Measurements from ENCODE around the gene SORCS2. TPM values are rescaled to one million over a fixed set of nuclear protein-coding genes. Genes with fewer than 3 reads are reported as not detected.

Gene SORCS2
- total and polyA plus RNA-seq, 2 donors = 2.2 to 2.7 TPM

DNA sequence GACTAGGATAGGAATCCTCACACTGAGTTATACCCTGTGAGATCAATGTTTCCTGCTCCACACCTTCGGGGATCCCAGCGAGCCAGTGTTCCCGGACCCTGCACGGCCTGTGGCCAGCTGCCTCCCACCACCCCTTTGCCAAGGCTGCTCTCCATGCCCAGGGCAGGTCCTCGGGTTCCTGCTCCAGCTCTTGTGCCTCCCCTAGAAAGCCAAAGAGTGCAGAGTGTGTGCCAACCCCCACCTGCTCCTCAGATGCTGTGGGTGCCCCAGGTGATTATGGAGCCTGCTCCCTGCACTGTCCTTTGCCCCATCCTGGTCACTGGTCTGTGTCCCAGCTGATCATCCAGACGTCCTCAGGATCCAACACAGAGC, 500.9 kb downstream of the SORCS2 start:
- H3K27ac ChIP-seq (ENCODE audit: low read depth in 1 of 2, low read length in 1 of 2) = no peak overlapping the region
- H3K4me1 ChIP-seq (ENCODE audit: control insufficient read depth in 2 of 2, insufficient read depth in 2 of 2, low read length in 2 of 2) = peaks cover 0 to 2% of the 10 kb centered on the region in 2 donors
- 87% methylated on average over 6 of the region's 6 CpGs for WGBS
- H3K9me3 ChIP-seq (ENCODE audit: control insufficient read depth in 2 of 2, insufficient read depth in 1 of 2, low read length in 1 of 2) = no peaks in the 10 kb centered on the region
- H3K4me3 ChIP-seq (ENCODE audit: low read length in 2 of 2) = no peak overlapping the region
- no peak for DNase-seq (ENCODE audit: low read depth in 6 of 9, low spot score in 9 of 9)
- no peaks in the 10 kb centered on the region for H3K36me3 ChIP-seq (ENCODE audit: control insufficient read depth in 2 of 2, insufficient read depth in 2 of 2, low read length in 1 of 2)
- no peaks in the 10 kb centered on the region for H3K27me3 ChIP-seq (ENCODE audit: control insufficient read depth in 2 of 2, insufficient read depth in 1 of 2, low read length in 1 of 2)

DNA sequence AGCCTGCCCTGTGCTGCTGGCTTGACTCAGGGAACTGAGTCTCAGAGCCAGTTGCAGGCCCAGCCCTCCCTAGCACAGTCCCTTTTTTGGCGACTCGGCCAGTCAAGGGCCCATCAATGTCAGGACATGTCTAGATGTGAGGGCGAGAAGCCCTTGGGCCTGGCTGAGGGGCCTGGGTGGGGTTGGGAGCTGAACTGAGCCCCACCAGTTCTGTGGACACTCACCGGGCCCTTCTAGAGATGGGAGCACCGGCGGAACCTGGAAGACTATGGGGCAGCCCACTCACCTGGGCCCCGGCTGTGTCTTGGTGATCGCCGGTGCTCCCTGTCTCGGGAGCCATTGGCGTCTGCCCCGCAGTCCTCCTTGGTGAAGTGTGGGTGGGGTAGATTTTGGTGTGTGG, 501.4 kb downstream of the SORCS2 start:
- H3K4me3 ChIP-seq (ENCODE audit: low read length in 2 of 2) = no peak overlapping the region
- DNase-seq (ENCODE audit: low read depth in 6 of 9, low spot score in 9 of 9) = no peak
- no peaks in the 10 kb centered on the region for H3K27me3 ChIP-seq (ENCODE audit: control insufficient read depth in 2 of 2, insufficient read depth in 1 of 2, low read length in 1 of 2)
- H3K9me3 ChIP-seq (ENCODE audit: control insufficient read depth in 2 of 2, insufficient read depth in 1 of 2, low read length in 1 of 2) = no peaks in the 10 kb centered on the region
- H3K36me3 ChIP-seq (ENCODE audit: control insufficient read depth in 2 of 2, insufficient read depth in 2 of 2, low read length in 1 of 2) = no peaks in the 10 kb centered on the region
- WGBS = 96% methylated on average over 12 of the region's 12 CpGs
- H3K27ac ChIP-seq (ENCODE audit: low read depth in 1 of 2, low read length in 1 of 2) = no peak overlapping the region
- peaks cover 0 to 2% of the 10 kb centered on the region in 2 donors for H3K4me1 ChIP-seq (ENCODE audit: control insufficient read depth in 2 of 2, insufficient read depth in 2 of 2, low read length in 2 of 2)

DNA sequence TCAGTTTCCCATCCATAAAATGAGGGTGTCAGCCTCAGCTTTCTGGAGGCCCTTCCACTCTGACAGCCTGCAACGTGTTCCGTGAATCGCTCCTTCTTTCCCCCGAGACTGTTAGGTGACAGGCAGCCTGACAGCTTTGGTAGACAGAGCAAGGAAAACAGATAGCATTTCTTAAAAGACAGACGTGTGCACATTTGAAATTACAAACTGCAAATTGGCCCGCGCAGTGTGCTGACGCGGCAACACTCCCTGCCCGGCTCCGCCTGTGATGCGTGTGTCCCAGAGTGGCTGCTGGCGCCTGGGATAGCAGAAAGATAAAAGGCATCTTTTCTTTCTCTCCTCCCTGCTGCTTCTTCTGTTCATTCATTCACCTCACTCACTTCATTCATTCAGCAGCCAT, 502.0 kb downstream of the SORCS2 start:
- 85% methylated on average over 13 of the region's 13 CpGs for WGBS
- Histone ChIP-seq H3K9me3 (ENCODE audit: control insufficient read depth in 2 of 2, insufficient read depth in 1 of 2, low read length in 1 of 2) (no peaks in the 10 kb centered on the region), H3K27me3 (ENCODE audit: control insufficient read depth in 2 of 2, insufficient read depth in 1 of 2, low read length in 1 of 2) (no peaks in the 10 kb centered on the region), H3K36me3 (ENCODE audit: control insufficient read depth in 2 of 2, insufficient read depth in 2 of 2, low read length in 1 of 2) (no peaks in the 10 kb centered on the region), H3K27ac (ENCODE audit: low read depth in 1 of 2, low read length in 1 of 2) (no peak overlapping the region), H3K4me3 (ENCODE audit: low read length in 2 of 2) (no peak overlapping the region), H3K4me1 (ENCODE audit: control insufficient read depth in 2 of 2, insufficient read depth in 2 of 2, low read length in 2 of 2) (peaks cover 0 to 2% of the 10 kb centered on the region in 2 donors)
- no peak for DNase-seq (ENCODE audit: low read depth in 6 of 9, low spot score in 9 of 9)

DNA sequence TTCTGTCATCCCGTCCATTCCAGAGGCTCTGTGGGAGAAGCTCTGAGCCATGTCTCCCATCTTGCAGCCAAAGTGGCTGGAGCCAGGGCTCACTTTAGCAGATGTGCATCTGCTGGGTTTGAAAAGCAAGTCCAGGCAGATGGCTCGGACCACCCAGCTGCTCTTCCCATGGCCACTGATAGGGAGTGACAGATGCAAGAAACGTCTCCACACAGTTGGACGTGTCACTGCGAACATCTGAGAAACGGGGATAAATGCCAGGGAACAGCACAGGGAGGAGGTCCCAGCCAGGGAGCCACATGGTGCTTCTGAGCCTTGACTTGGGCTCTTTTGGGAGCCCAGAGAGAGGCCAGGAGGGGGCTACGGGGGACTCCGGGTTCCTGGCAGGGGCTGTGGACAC, 505.0 kb downstream of the SORCS2 start:
- H3K4me1 ChIP-seq (ENCODE audit: control insufficient read depth in 2 of 2, insufficient read depth in 2 of 2, low read length in 2 of 2) = peaks cover 0 to 2% of the 10 kb centered on the region in 2 donors
- H3K36me3 ChIP-seq (ENCODE audit: control insufficient read depth in 2 of 2, insufficient read depth in 2 of 2, low read length in 1 of 2) = no peaks in the 10 kb centered on the region
- H3K9me3 ChIP-seq (ENCODE audit: control insufficient read depth in 2 of 2, insufficient read depth in 1 of 2, low read length in 1 of 2) = no peaks in the 10 kb centered on the region
- no peaks in the 10 kb centered on the region for H3K27me3 ChIP-seq (ENCODE audit: control insufficient read depth in 2 of 2, insufficient read depth in 1 of 2, low read length in 1 of 2)
- DNase-seq (ENCODE audit: low read depth in 6 of 9, low spot score in 9 of 9) = no peak
- 87% methylated on average over 8 of the region's 8 CpGs for WGBS
- no peak overlapping the region for H3K27ac ChIP-seq (ENCODE audit: low read depth in 1 of 2, low read length in 1 of 2)
- no peak overlapping the region for H3K4me3 ChIP-seq (ENCODE audit: low read length in 2 of 2)

DNA sequence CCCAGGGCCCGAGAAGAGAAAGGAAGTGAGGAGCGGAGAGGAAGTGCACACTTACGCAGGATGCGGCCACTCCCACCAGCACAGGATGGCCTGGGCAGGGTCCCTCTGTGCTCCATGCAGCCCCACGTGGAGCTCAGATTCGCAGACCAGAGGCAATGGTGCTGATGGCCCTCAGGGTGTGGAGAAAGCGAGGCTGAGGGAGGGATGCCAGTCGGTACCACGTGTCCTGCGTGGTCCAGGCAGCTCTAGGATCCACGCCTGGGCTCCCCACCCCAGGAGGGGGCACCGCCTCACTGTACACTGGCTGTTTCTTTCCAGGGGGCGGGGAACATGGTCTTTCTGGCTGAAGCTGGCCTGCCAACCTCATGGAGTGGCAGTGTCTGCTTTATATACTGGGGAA, 505.5 kb downstream of the SORCS2 start:
- no peaks in the 10 kb centered on the region for H3K36me3 ChIP-seq (ENCODE audit: control insufficient read depth in 2 of 2, insufficient read depth in 2 of 2, low read length in 1 of 2)
- H3K27me3 ChIP-seq (ENCODE audit: control insufficient read depth in 2 of 2, insufficient read depth in 1 of 2, low read length in 1 of 2) = no peaks in the 10 kb centered on the region
- WGBS = 72% methylated on average over 13 of the region's 13 CpGs
- H3K27ac ChIP-seq (ENCODE audit: low read depth in 1 of 2, low read length in 1 of 2) = no peak overlapping the region
- H3K9me3 ChIP-seq (ENCODE audit: control insufficient read depth in 2 of 2, insufficient read depth in 1 of 2, low read length in 1 of 2) = no peaks in the 10 kb centered on the region
- no peak for DNase-seq (ENCODE audit: low read depth in 6 of 9, low spot score in 9 of 9)
- peaks cover 0 to 2% of the 10 kb centered on the region in 2 donors for H3K4me1 ChIP-seq (ENCODE audit: control insufficient read depth in 2 of 2, insufficient read depth in 2 of 2, low read length in 2 of 2)
- no peak overlapping the region for H3K4me3 ChIP-seq (ENCODE audit: low read length in 2 of 2)

DNA sequence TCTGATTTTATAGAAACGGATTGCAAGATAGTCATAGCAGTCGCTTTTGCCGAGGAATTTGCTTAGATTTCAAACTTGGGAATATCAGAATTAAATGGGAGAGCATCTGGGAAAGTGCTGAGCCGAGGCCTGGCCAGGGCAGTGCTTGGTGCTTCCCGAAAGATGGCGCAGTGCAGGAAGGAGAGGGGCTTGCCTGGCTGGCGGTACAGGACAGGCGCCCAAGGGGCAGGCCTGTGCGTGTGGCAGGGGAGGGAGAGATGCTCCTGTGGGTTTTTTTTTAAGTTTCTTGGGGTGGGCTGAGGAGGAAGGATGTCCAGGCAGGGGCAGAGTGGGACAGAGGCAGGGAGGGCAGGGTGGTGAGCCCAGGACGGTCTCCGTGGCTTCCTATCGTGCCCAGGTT, 506.2 kb downstream of the SORCS2 start:
- no peaks in the 10 kb centered on the region for H3K27me3 ChIP-seq (ENCODE audit: control insufficient read depth in 2 of 2, insufficient read depth in 1 of 2, low read length in 1 of 2)
- 77% methylated on average over 12 of the region's 12 CpGs for WGBS

DNA sequence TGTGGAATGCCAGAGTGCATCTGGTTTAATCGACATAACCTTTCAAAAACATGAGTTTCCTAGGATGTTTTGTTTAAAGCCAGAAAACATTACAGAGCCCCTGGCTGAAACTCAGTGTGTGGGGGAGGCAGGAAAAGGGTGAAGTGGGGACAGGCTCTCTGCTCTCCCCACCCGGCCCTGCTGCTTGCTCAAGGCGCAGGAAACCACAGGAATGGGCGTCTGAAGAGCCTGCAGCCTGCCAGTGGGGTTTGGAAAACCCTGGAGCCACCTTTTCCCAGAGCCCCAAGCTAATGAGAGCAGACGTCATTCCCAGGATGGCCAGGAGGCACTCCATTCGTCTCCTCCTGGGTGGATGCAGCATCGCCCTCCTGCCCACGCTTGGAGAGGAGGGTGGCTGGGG, 506.7 kb downstream of the SORCS2 start:
- DNase-seq (ENCODE audit: low read depth in 6 of 9, low spot score in 9 of 9) = no peak
- 35% methylated on average over 8 of the region's 8 CpGs for WGBS
- Histone ChIP-seq H3K27me3 (ENCODE audit: control insufficient read depth in 2 of 2, insufficient read depth in 1 of 2, low read length in 1 of 2) (no peaks in the 10 kb centered on the region), H3K4me1 (ENCODE audit: control insufficient read depth in 2 of 2, insufficient read depth in 2 of 2, low read length in 2 of 2) (peaks cover 0 to 2% of the 10 kb centered on the region in 2 donors), H3K9me3 (ENCODE audit: control insufficient read depth in 2 of 2, insufficient read depth in 1 of 2, low read length in 1 of 2) (no peaks in the 10 kb centered on the region), H3K27ac (ENCODE audit: low read depth in 1 of 2, low read length in 1 of 2) (no peak overlapping the region), H3K4me3 (ENCODE audit: low read length in 2 of 2) (no peak overlapping the region), H3K36me3 (ENCODE audit: control insufficient read depth in 2 of 2, insufficient read depth in 2 of 2, low read length in 1 of 2) (no peaks in the 10 kb centered on the region)

More for the DNA sequence above, 506.2 kb downstream of the SORCS2 start:
- peaks cover 0 to 2% of the 10 kb centered on the region in 2 donors for H3K4me1 ChIP-seq (ENCODE audit: control insufficient read depth in 2 of 2, insufficient read depth in 2 of 2, low read length in 2 of 2)
- no peak for DNase-seq (ENCODE audit: low read depth in 6 of 9, low spot score in 9 of 9)
- no peaks in the 10 kb centered on the region for H3K36me3 ChIP-seq (ENCODE audit: control insufficient read depth in 2 of 2, insufficient read depth in 2 of 2, low read length in 1 of 2)
- no peaks in the 10 kb centered on the region for H3K9me3 ChIP-seq (ENCODE audit: control insufficient read depth in 2 of 2, insufficient read depth in 1 of 2, low read length in 1 of 2)
- no peak overlapping the region for H3K4me3 ChIP-seq (ENCODE audit: low read length in 2 of 2)
- no peak overlapping the region for H3K27ac ChIP-seq (ENCODE audit: low read depth in 1 of 2, low read length in 1 of 2)

DNA sequence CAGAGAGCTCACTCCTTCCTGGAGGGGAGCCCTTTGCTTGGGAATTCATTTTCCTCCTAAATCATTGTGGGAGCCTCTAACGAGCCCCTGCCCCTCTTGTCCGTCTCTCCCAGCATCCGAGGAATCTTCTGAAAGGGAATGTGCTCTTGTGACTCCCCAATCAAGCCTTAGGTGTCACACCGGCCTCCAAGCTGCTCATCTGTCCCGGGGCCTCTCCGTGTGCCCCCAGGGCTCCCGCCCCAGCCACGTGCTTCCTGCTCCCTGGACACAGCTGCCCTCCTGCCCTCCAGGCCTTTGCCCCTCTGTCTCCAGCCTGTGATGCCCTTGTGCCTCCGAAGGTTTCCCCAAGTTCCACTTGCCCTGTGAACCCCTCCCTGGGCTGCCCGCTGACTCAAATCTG, 507.5 kb downstream of the SORCS2 start:
- no peaks in the 10 kb centered on the region for H3K27me3 ChIP-seq (ENCODE audit: control insufficient read depth in 2 of 2, insufficient read depth in 1 of 2, low read length in 1 of 2)
- 85% methylated on average over 10 of the region's 10 CpGs for WGBS
- no peaks in the 10 kb centered on the region for H3K4me1 ChIP-seq (ENCODE audit: control insufficient read depth in 2 of 2, insufficient read depth in 2 of 2, low read length in 2 of 2)
- no peaks in the 10 kb centered on the region for H3K9me3 ChIP-seq (ENCODE audit: control insufficient read depth in 2 of 2, insufficient read depth in 1 of 2, low read length in 1 of 2)
- no peaks in the 10 kb centered on the region for H3K36me3 ChIP-seq (ENCODE audit: control insufficient read depth in 2 of 2, insufficient read depth in 2 of 2, low read length in 1 of 2)
- H3K4me3 ChIP-seq (ENCODE audit: low read length in 2 of 2) = no peak overlapping the region
- no peak overlapping the region for H3K27ac ChIP-seq (ENCODE audit: low read depth in 1 of 2, low read length in 1 of 2)
- no peak for DNase-seq (ENCODE audit: low read depth in 6 of 9, low spot score in 9 of 9)

DNA sequence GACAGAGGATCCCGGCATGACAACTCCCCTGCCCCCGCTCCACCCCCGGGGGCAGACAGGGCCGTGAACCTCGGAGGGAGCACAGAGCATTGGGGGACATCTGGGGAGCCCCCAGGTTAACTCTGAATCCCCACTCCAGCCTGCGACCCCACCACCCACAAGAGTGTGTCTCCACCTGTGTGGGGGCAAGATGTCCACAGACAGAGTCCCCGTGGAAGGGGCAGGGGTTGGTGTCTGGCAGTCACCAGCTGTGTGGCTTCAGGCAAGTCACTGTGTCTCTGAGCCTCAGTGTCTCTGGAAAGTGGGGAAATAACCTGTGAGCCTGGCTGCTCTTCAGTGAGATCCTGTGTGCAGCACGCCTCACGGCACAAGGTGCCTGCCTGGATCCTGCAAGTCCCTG, 508.3 kb downstream of the SORCS2 start:
- H3K27me3 ChIP-seq (ENCODE audit: control insufficient read depth in 2 of 2, insufficient read depth in 1 of 2, low read length in 1 of 2) = no peaks in the 10 kb centered on the region
- WGBS = 77% methylated on average over 9 of the region's 9 CpGs

More for the DNA sequence above, 508.3 kb downstream of the SORCS2 start:
- no peaks in the 10 kb centered on the region for H3K9me3 ChIP-seq (ENCODE audit: control insufficient read depth in 2 of 2, insufficient read depth in 1 of 2, low read length in 1 of 2)
- H3K27ac ChIP-seq (ENCODE audit: low read depth in 1 of 2, low read length in 1 of 2) = no peak overlapping the region
- no peak for DNase-seq (ENCODE audit: low read depth in 6 of 9, low spot score in 9 of 9)
- no peak overlapping the region for H3K4me3 ChIP-seq (ENCODE audit: low read length in 2 of 2)
- no peaks in the 10 kb centered on the region for H3K4me1 ChIP-seq (ENCODE audit: control insufficient read depth in 2 of 2, insufficient read depth in 2 of 2, low read length in 2 of 2)
- H3K36me3 ChIP-seq (ENCODE audit: control insufficient read depth in 2 of 2, insufficient read depth in 2 of 2, low read length in 1 of 2) = no peaks in the 10 kb centered on the region

Measured in thymus (tissue), 11 donors.